Measurements from ENCODE around the gene PPARG. TPM values are rescaled to one million over a fixed set of nuclear protein-coding genes. Genes with fewer than 3 reads are reported as not detected.
A peak's percentile ranks its signal among the peaks of the same experiment; 100 is the strongest.

The PPARG gene
- total and polyA plus RNA-seq, 4 donors = 8.3 to 41.4 (median 26.2) TPM

- ATAC-seq (ENCODE audit: insufficient read depth, low FRiP score) (no peak), DNase-seq (no peak)
- no peaks in the 10 kb centered on the region for H3K36me3 ChIP-seq (ENCODE audit: control insufficient read depth in 4 of 4, insufficient read depth in 4 of 4, low read length in 4 of 4)
- peak overlapping the region in 1 of 2 donors; percentile 69 for H3K9ac ChIP-seq (ENCODE audit: insufficient read depth in 1 of 2, low read length in 2 of 2)
- peak overlapping the region; percentile 14 to 76 for H3K27ac ChIP-seq (ENCODE audit: low read depth in 1 of 2, low read length in 1 of 2)
- no peak for TF ChIP-seq CTCF (IDR thresholded peaks at IDR 0.05; ENCODE audit: control extremely low read depth, extremely low read depth)
- peak overlapping the region; percentile 48 for H3K4me3 ChIP-seq
- H3K9me3 ChIP-seq (ENCODE audit: control insufficient read depth in 4 of 4, insufficient read depth in 3 of 4, low read length in 3 of 4) = no peaks in the 10 kb centered on the region
- 4% methylated on average over 10 of the region's 10 CpGs for WGBS, 2 donors
- H3K27me3 ChIP-seq (ENCODE audit: control insufficient read depth in 3 of 3, insufficient read depth in 3 of 3, low read length in 2 of 3) = no peaks in the 10 kb centered on the region
- H3K4me1 ChIP-seq (ENCODE audit: control insufficient read depth in 5 of 5, insufficient read depth in 5 of 5, low read length in 5 of 5) = peaks cover 0 to 15% (median 10%) of the 10 kb centered on the region in 5 donors
These were observed 195.0 kb downstream of the PPARG start for GRCh38 chr3:12483872-12484197.

Small RNA genes lying within 50 kb of the gene (small RNA-seq; reads per million reads assigned to genes)
- gene AC091492.1 (ENCODE audit: low replicate concordance) = not detected

Other genes with a start within 250 kb of the PPARG start
- 10 to 100 TPM in 1 of 2 donors, under 1 TPM in 1; 0.48 to 17.2 TPM for gene TIMP4, start 130.2 kb upstream of the PPARG start, total RNA-seq
- 10 to 100 TPM in 1 of 2 donors, 1 to 10 TPM in 1; 1.4 to 22.2 TPM for gene TIMP4, start 130.2 kb upstream of the PPARG start, polyA plus RNA-seq
- gene TSEN2, start 195.4 kb downstream of the PPARG start, total RNA-seq = 10 to 100 TPM; 15.1 to 16.2 TPM
- 10 to 100 TPM in 1 of 2 donors, 1 to 10 TPM in 1; 9.0 to 16.7 TPM for gene TSEN2, start 195.4 kb downstream of the PPARG start, polyA plus RNA-seq

All from lung (tissue), 13 donors.